ENCODE measurements around the gene NTRK2.

The NTRK2 gene

DNA sequence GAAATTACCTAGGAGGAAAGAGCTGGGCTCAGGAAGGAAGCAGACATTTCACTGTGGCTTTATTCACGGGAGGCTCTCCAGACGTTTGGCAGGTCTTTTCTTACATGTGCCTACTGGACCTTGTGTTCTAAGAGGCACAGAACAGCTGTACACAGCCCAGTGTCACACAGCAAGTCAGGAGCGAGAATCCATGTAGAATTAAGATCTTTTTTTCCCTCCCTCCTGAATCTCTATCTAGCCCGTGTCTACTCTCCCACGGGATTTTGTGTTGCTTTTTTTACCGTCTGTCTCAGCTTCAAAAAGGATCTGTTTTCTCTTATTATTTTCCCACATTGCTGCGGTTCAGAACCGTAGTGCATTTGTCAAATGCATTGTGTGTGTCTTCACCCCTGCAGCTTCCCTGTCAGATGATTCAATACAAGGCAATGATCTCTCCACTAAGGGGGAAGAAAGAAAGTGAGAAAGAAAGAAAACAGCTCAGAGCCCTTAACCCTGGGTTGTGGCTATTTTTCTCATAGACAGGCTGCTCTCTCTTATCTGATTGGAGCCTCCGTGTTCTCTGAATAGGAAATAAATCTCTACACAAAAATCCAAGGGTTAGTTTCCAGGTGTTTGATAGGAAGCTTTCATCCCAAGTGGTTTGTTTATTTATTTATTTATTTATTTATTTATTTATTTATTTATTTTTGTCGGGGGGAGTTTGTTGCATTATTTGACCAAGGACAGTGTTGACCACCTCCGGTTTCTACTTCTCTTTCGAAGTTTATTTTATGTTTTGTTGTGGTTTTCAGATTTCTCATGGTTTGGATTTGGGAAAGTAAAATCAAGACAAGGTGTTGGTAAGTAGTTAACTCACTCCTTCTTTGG, 191.0 kb downstream of the NTRK2 start:
- TF ChIP-seq POLR2AphosphoS5 (IDR thresholded peaks at IDR 0.05; ENCODE audit: low read depth, low read length) (no peak), TAF1 (IDR thresholded peaks at IDR 0.05; ENCODE audit: borderline replicate concordance, low read depth, low read length) (no peak), POLR2A (IDR thresholded peaks at IDR 0.05; ENCODE audit: low read depth, low read length) (no peak)
- DNase-seq (ENCODE audit: insufficient read length) (no peak), FAIRE-seq (no peak)

DNA sequence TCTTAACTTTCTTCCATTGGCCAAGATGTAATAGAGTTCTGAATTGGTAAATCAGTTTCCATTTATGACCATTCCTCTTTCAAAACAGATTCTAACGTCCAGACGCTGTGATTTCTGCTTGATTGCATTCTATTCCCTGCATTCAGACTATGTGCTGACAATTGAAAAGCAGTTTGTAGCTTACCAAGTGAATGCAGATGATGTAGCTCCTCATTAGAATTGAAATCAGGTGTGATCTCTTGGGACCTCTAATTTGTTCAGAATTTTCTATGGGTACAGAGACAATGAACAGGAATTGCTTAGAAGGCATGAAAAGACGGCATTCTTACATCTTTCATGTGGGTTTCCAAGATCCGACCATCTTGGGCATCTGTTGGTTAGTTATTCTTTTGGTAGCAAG, 191.9 kb downstream of the NTRK2 start:
- TF ChIP-seq POLR2AphosphoS5 (IDR thresholded peaks at IDR 0.05; ENCODE audit: low read depth, low read length): no peak
- no peak for TF ChIP-seq TAF1 (IDR thresholded peaks at IDR 0.05; ENCODE audit: borderline replicate concordance, low read depth, low read length)
- TF ChIP-seq POLR2A (IDR thresholded peaks at IDR 0.05; ENCODE audit: low read depth, low read length): no peak
- DNase-seq (ENCODE audit: insufficient read length) (no peak), FAIRE-seq (no peak)

DNA sequence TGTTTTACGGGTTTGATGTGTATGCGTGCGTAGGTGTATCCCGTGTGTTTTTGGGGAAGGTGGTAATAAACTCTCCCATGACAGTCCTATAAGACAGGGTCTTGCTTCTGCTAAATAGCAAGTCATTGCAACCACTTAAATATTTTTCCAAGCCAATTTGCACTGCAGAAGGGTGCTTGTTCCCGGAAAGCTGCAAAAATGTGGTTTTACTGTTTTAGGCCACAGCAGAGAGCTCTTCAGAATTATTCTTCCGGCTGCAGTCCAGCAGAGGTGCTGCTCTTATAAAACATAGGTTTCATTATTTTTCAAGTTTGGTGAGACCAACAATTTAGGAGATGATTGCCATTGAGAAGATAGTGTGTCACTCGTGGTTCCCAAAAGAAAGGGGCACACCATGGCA, 192.8 kb downstream of the NTRK2 start:
- FAIRE-seq: no peak
- TF ChIP-seq TAF1 (IDR thresholded peaks at IDR 0.05; ENCODE audit: borderline replicate concordance, low read depth, low read length): no peak
- no peak for TF ChIP-seq POLR2AphosphoS5 (IDR thresholded peaks at IDR 0.05; ENCODE audit: low read depth, low read length)
- no peak for TF ChIP-seq POLR2A (IDR thresholded peaks at IDR 0.05; ENCODE audit: low read depth, low read length)
- no peak for DNase-seq (ENCODE audit: insufficient read length)

DNA sequence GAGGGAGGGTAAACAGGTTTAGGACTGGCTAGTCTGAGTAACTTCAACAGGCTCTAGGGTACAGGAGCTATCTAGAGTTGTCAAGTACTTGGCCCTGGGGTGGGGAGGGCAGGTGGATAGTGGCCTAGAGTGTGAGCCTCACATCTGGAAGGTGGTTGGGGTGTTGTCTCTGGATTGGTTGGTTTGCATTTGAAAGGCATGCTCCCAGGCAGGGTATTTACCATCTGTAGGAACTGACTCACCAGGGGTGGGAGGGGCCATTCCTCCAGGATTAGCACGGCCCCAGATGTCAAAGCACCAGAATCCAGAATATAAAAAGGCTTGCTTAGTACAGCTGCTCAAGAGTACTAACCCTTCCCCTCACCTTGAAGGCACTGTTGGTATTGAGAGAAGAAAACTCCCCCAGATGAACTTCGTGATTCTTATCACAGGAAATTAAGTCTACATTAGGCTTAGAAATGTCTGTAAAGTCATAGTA, 193.3 kb downstream of the NTRK2 start:
- FAIRE-seq (no peak), DNase-seq (ENCODE audit: insufficient read length) (no peak)
- TF ChIP-seq POLR2AphosphoS5 (IDR thresholded peaks at IDR 0.05; ENCODE audit: low read depth, low read length) (no peak), TAF1 (IDR thresholded peaks at IDR 0.05; ENCODE audit: borderline replicate concordance, low read depth, low read length) (no peak), POLR2A (IDR thresholded peaks at IDR 0.05; ENCODE audit: low read depth, low read length) (no peak)

DNA sequence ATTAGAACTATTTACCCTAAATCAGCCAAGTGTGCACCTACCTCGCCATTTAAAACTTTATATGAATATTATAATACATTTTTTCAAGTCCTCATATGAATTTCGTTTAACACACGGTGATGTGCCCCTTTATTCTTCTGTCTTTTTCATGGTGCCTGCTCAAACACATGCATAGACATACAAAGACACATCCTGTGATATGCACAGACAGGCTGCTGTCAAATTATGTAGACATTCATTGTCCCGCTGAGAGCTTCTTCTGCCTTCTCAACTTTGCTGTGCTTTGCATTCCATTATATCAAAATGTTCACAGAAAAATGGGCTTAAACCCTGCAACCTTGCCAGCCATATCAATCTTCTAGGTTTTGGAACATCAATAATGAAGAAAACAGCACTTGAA, 193.8 kb downstream of the NTRK2 start:
- FAIRE-seq (no peak), DNase-seq (ENCODE audit: insufficient read length) (no peak)
- TF ChIP-seq POLR2AphosphoS5 (IDR thresholded peaks at IDR 0.05; ENCODE audit: low read depth, low read length) (no peak), POLR2A (IDR thresholded peaks at IDR 0.05; ENCODE audit: low read depth, low read length) (no peak), TAF1 (IDR thresholded peaks at IDR 0.05; ENCODE audit: borderline replicate concordance, low read depth, low read length) (no peak)

DNA sequence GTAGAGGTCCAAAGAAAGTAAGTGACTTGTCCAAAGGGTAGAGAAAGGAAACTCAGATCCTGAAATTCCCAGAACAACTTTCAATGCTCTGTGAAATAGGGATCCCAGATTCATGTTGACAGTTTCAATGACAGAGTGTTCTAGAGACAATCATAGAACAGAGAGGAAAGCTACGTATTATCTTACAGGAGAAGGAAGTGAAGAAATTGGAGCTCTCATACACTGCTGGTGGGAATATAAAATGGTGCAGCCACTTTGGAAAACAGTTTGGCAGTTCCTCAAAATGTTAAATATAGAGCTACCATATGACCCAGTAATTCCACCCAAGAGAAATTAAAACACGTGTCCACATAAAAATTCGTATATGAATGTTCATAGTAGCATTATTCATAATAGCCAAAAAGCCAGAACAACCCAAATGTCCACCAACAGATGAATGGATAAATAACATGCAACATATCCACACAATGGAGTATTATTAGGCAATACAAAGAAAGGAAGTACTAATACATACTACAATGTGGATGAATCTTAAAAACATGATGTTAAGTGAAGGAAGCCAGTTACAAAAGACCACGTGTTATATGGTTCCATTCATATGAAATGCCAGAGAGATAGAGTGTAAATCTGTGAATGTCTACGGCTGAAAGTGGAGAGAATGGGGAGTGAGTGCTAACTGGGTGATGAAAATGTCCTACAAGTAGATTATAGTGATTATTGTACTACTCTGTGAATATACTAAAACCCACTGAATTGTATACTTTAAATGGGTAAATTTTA, 197.1 kb downstream of the NTRK2 start:
- DNase-seq (ENCODE audit: insufficient read length): no peak
- TF ChIP-seq POLR2AphosphoS5 (IDR thresholded peaks at IDR 0.05; ENCODE audit: low read depth, low read length) (no peak), POLR2A (IDR thresholded peaks at IDR 0.05; ENCODE audit: low read depth, low read length) (no peak), TAF1 (IDR thresholded peaks at IDR 0.05; ENCODE audit: borderline replicate concordance, low read depth, low read length) (no peak)
- no peak for FAIRE-seq

DNA sequence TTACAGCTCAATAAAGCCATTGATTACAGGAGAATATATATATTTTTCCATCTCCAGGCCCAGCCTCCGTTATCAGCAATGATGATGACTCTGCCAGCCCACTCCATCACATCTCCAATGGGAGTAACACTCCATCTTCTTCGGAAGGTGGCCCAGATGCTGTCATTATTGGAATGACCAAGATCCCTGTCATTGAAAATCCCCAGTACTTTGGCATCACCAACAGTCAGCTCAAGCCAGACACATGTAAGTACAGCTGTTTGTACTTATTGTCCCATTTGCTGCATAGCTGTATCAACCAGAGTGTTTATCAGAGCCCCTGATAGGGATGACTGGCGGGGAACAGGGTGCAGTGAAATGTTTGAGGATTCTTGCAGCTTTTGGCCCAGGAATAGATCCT, 197.7 kb downstream of the NTRK2 start:
- no peak for TF ChIP-seq TAF1 (IDR thresholded peaks at IDR 0.05; ENCODE audit: borderline replicate concordance, low read depth, low read length)
- no peak for TF ChIP-seq POLR2A (IDR thresholded peaks at IDR 0.05; ENCODE audit: low read depth, low read length)
- TF ChIP-seq POLR2AphosphoS5 (IDR thresholded peaks at IDR 0.05; ENCODE audit: low read depth, low read length): no peak
- no peak for FAIRE-seq
- DNase-seq (ENCODE audit: insufficient read length): no peak

DNA sequence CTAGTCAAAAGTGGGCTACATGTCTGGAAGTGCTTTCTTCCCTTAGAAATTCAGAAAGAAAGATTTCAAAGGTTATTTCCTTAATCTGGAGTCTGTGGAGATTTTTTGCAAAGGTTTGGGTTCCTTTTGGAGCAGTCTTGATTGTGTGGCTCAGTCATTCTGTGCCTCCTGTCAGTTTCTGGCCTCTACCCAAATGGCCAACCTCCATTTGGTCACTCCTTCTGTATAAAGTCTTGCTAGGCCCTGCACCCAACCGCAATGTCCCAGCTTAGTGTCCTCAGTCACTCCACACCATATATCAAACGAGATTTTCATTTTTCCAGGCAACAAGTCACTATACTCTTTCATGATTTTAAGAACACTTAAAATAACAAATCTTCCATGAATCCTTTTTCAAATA, 199.6 kb downstream of the NTRK2 start:
- no peak for DNase-seq (ENCODE audit: insufficient read length)
- no peak for FAIRE-seq
- TF ChIP-seq POLR2AphosphoS5 (IDR thresholded peaks at IDR 0.05; ENCODE audit: low read depth, low read length): no peak
- no peak for TF ChIP-seq POLR2A (IDR thresholded peaks at IDR 0.05; ENCODE audit: low read depth, low read length)
- TF ChIP-seq TAF1 (IDR thresholded peaks at IDR 0.05; ENCODE audit: borderline replicate concordance, low read depth, low read length): no peak

DNA sequence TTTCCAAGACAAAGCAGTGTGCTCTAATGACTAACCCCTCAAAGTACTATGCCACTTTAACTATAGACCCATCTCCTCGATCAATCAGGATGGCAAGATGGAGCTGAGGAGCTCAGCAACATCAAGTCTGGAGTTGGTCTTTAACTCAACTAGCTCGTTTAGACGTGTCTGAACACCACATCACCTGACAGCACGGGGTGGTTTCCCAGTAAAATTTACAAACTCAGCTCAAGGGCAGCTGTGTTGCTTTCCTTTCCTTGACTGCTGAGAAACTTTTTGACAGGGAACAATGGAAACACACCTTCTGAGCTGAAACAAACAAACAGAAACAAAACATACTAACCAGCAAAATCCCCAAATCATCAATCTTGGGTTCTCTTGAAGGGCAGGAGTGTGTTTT, 202.5 kb downstream of the NTRK2 start:
- DNase-seq (ENCODE audit: insufficient read length): no peak
- TF ChIP-seq POLR2A (IDR thresholded peaks at IDR 0.05; ENCODE audit: low read depth, low read length) (no peak), POLR2AphosphoS5 (IDR thresholded peaks at IDR 0.05; ENCODE audit: low read depth, low read length) (no peak), TAF1 (IDR thresholded peaks at IDR 0.05; ENCODE audit: borderline replicate concordance, low read depth, low read length) (no peak)
- FAIRE-seq: no peak

DNA sequence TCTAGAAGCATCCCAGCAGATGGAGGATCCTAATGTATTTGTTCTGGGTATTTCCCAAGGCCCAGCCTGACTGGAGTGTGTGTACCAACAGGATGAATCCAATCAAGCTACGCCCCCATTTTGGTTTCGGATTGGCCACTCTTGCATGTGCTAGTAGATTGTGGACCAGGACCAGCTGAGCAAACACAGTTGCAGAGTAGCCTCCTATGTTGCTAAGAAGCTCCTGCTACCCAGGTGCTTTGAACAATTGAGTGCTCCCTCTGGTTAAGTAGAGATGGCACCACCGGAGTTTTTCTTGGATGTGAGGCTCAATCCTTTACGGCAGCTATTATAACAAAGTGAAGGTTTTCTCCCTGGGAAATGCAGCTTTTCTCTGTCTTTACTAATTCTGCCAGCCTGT, 204.5 kb downstream of the NTRK2 start:
- no peak for DNase-seq (ENCODE audit: insufficient read length)
- FAIRE-seq: no peak
- TF ChIP-seq TAF1 (IDR thresholded peaks at IDR 0.05; ENCODE audit: borderline replicate concordance, low read depth, low read length) (no peak), POLR2AphosphoS5 (IDR thresholded peaks at IDR 0.05; ENCODE audit: low read depth, low read length) (no peak), POLR2A (IDR thresholded peaks at IDR 0.05; ENCODE audit: low read depth, low read length) (no peak)

DNA sequence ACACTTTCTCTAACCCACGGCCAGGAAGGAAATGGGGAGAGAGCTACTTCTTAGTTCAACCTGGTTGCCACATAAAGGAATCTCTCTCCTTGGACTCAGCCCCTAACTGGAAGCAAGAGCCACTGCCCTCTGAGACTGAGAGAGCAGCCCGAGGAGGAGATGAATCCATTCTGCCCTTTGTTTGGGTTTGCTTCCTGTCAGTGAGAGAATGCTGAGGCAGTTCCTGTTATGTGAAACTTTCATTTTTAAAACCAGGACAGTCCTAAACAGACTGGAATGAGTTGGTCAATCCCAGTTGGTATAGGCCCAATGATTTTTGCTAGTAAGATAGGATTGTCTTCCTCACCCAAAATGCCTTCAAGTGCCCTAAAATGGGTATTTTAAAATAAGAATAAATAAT, 205.1 kb downstream of the NTRK2 start:
- no peak for DNase-seq (ENCODE audit: insufficient read length)
- FAIRE-seq: no peak
- TF ChIP-seq POLR2A (IDR thresholded peaks at IDR 0.05; ENCODE audit: low read depth, low read length) (no peak), POLR2AphosphoS5 (IDR thresholded peaks at IDR 0.05; ENCODE audit: low read depth, low read length) (no peak), TAF1 (IDR thresholded peaks at IDR 0.05; ENCODE audit: borderline replicate concordance, low read depth, low read length) (no peak)

Data from GM12892 (cell line).